Breast epithelium (tissue), 3 donors: ENCODE data around the gene UST.

Experiments used
- CTCF ChIP-seq, 3 donors: fragments of 450-650 bp; IDR thresholded peaks; one replicate each; pipeline ENCODE4 v1.5.1; 2016 to 2017; ENCODE audit warnings: antibody characterized with exemption in 3 of 3, mild to moderate bottlenecking in 3 of 3, moderate library complexity in 3 of 3
- POLR2A ChIP-seq: fragments of 450-650 bp; IDR thresholded peaks from one replicate; pipeline ENCODE4 v1.6.1; 2016; ENCODE audit warnings: antibody characterized with exemption, mild to moderate bottlenecking, moderate library complexity
- POLR2AphosphoS5 ChIP-seq, 3 donors: sonication (generic); formaldehyde crosslinking; IDR thresholded peaks; one replicate each; pipeline ENCODE4 v1.6.1; 2017; ENCODE audit warnings: antibody characterized with exemption in 3 of 3

GRCh38 chr6:149043476-149044130 is 296.8 kb downstream of the UST start:
- TF ChIP-seq CTCF (IDR thresholded peaks at IDR 0.05) (no peak), POLR2A (no peak), POLR2AphosphoS5 (IDR thresholded peaks at IDR 0.05) (no peak)
